ENCODE measurements around the gene HCAR2. TPM values are rescaled to one million over a fixed set of nuclear protein-coding genes. Genes with fewer than 3 reads are reported as not detected.

Gene HCAR2
- total RNA-seq, 2 donors from 2014 or later, result not detected

GRCh38 chr12:122732170-122732569 lies 29.0 kb upstream of the HCAR2 start:
- Mint-ChIP-seq H3K27me3 (ENCODE audit: insufficient read depth) (no peaks in the 10 kb centered on the region), H3K9me3 (no peaks in the 10 kb centered on the region), H3K36me3 (ENCODE audit: low read depth) (no peaks in the 10 kb centered on the region), H3K4me3 (no peak overlapping the region), H3K27ac (no peak overlapping the region), H3K4me1 (peaks cover 19% of the 10 kb centered on the region)
- Histone ChIP-seq H3K27ac (ENCODE audit: low read depth, low read length) (no peak overlapping the region), H3K4me1 (ENCODE audit: control insufficient read depth, insufficient read depth, low read length) (peaks cover 7% of the 10 kb centered on the region), H3K4me3 (ENCODE audit: low read length) (no peak overlapping the region), H3K9ac (ENCODE audit: extremely low read depth, low read length, poor library complexity, severe bottlenecking) (no peak overlapping the region), H3K9me3 (ENCODE audit: control insufficient read depth, low read length) (no peaks in the 10 kb centered on the region), H3K36me3 (ENCODE audit: control insufficient read depth, insufficient read depth, low read length) (no peaks in the 10 kb centered on the region), H3K27me3 (ENCODE audit: control insufficient read depth, insufficient read depth, low read length, poor library complexity, severe bottlenecking) (no peaks in the 10 kb centered on the region)
- WGBS, 2 experiments (ENCODE audit: insufficient coverage in 1 of 2, insufficient read length in 1 of 2), result 96 to 100% methylated on average over 3 of the region's 3 CpGs
- no peak for TF ChIP-seq CTCF (conservative IDR thresholded peaks at IDR 0.05)
- DNase-seq, result no peak

GRCh38 chr12:122730215-122731014 lies 27.3 kb upstream of the HCAR2 start, which contains the start of gene HCAR1:
TSS of gene HCAR1 (minus strand) at chr12:122730844. CDS start at chr12:122730339, 505 bp downstream.
- Mint-ChIP-seq H3K4me3 (no peak within 1 kb of the TSS), H3K27me3 (ENCODE audit: insufficient read depth) (no peaks in the 10 kb centered on the region), H3K27ac (peak within 1 kb of the TSS; percentile 17), H3K9me3 (no peaks in the 10 kb centered on the region), H3K36me3 (ENCODE audit: low read depth) (no peaks in the 10 kb centered on the region), H3K4me1 (peaks cover 29% of the 10 kb centered on the region)
- no peak within 1 kb of the TSS for H3K9ac ChIP-seq (ENCODE audit: extremely low read depth, low read length, poor library complexity, severe bottlenecking)
- H3K36me3 ChIP-seq (ENCODE audit: control insufficient read depth, insufficient read depth, low read length), result no peaks in the 10 kb centered on the region
- peaks cover 7% of the 10 kb centered on the region for H3K4me1 ChIP-seq (ENCODE audit: control insufficient read depth, insufficient read depth, low read length)
- H3K27me3 ChIP-seq (ENCODE audit: control insufficient read depth, insufficient read depth, low read length, poor library complexity, severe bottlenecking), result no peaks in the 10 kb centered on the region
- H3K9me3 ChIP-seq (ENCODE audit: control insufficient read depth, low read length), result no peaks in the 10 kb centered on the region
- DNase-seq, result peak; percentile 73
- peak; percentile 45 for TF ChIP-seq CTCF (conservative IDR thresholded peaks at IDR 0.05)
- WGBS, 2 experiments (ENCODE audit: insufficient coverage in 1 of 2, insufficient read length in 1 of 2), result 91 to 93% methylated on average over 25 to 32 of the region's 32 CpGs
- no peak within 1 kb of the TSS for H3K4me3 ChIP-seq (ENCODE audit: low read length)
- H3K27ac ChIP-seq (ENCODE audit: low read depth, low read length), result no peak within 1 kb of the TSS

- no peaks in the 10 kb centered on the region for H3K36me3 Mint-ChIP-seq (ENCODE audit: low read depth)
- DNase-seq, result no peak
- no peak overlapping the region for H3K27ac Mint-ChIP-seq
- 94 to 97% methylated on average over 27 of the region's 27 CpGs for WGBS, 2 experiments (ENCODE audit: insufficient coverage in 1 of 2, insufficient read length in 1 of 2)
- Histone ChIP-seq H3K27ac (ENCODE audit: low read depth, low read length) (no peak overlapping the region), H3K27me3 (ENCODE audit: control insufficient read depth, insufficient read depth, low read length, poor library complexity, severe bottlenecking) (no peaks in the 10 kb centered on the region), H3K9ac (ENCODE audit: extremely low read depth, low read length, poor library complexity, severe bottlenecking) (no peak overlapping the region), H3K9me3 (ENCODE audit: control insufficient read depth, low read length) (no peaks in the 10 kb centered on the region), H3K4me3 (ENCODE audit: low read length) (no peak overlapping the region), H3K4me1 (ENCODE audit: control insufficient read depth, insufficient read depth, low read length) (peaks cover 7% of the 10 kb centered on the region), H3K36me3 (ENCODE audit: control insufficient read depth, insufficient read depth, low read length) (no peaks in the 10 kb centered on the region)
- H3K27me3 Mint-ChIP-seq (ENCODE audit: insufficient read depth), result no peaks in the 10 kb centered on the region
- H3K9me3 Mint-ChIP-seq, result no peaks in the 10 kb centered on the region
- TF ChIP-seq CTCF (conservative IDR thresholded peaks at IDR 0.05), result no peak
- no peak overlapping the region for H3K4me3 Mint-ChIP-seq
- peaks cover 29% of the 10 kb centered on the region for H3K4me1 Mint-ChIP-seq
These were observed 26.5 kb upstream of the HCAR2 start for GRCh38 chr12:122729583-122730214.
